ENCODE measurements around the gene RBKS. TPM values are rescaled to one million over a fixed set of nuclear protein-coding genes. Genes with fewer than 3 reads are reported as not detected.

Gene RBKS
- polyA plus RNA-seq, 1 of the 3 experiments (the other 2 are of a cell fraction): 7.4 TPM

DNA sequence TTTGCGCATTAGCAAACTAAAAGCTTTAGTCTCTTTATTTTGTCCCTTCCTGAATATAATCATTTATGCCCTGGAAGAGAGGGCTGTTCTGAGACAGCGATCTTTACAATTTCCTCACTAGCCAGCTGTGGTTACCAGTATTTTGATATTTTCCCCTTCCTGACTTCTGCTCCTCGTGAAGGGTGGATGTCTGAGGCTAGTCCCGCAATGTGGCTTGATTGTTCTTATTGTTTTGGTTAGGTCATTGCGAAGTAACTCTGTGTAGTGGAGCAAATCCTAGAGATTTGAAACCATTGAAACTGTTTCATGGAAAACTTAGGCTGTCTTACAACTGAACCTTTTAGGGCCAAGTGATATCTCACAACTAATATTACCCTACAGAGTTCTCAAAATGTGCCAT is 116.2 kb downstream of the RBKS start:
- Histone ChIP-seq H3K36me3 (replicated peaks in 1 of 2; ENCODE audit: control insufficient read depth in 1 of 2, insufficient read depth in 2 of 2, low read length in 1 of 2) (peaks cover 38 to 39% of the 10 kb centered on the region in 2 experiments), H3K9me2 (no peaks in the 10 kb centered on the region), H3K79me2 (ENCODE audit: insufficient read depth) (peaks cover 74% of the 10 kb centered on the region), H3K27ac (ENCODE audit: low read depth in 2 of 2, low read length in 1 of 2) (no peak overlapping the region), H3F3A (replicated peaks; ENCODE audit: insufficient read depth) (peaks cover 8% of the 10 kb centered on the region), H3K27me3 (ENCODE audit: insufficient read depth) (no peaks in the 10 kb centered on the region), H3K9me3 (no peaks in the 10 kb centered on the region), H3K4me2 (peak overlapping the region; percentile 79), H3K9ac (peak overlapping the region; percentile 80), H3K4me3 (ENCODE audit: low read depth in 2 of 2, low read length in 1 of 2) (peak overlapping the region in 1 of 2 experiments; percentile 78; a peak in 2 of 4 replicates), H3K4me1 (ENCODE audit: control insufficient read depth in 1 of 2, insufficient read depth in 2 of 2, low read depth in 1 of 2, low read length in 1 of 2) (peaks cover 0 to 22% of the 10 kb centered on the region in 2 experiments; a peak in 3 of 4 replicates), H2AFZ (ENCODE audit: low read depth) (no peak overlapping the region), H4K20me1 (ENCODE audit: insufficient read depth) (no peaks in the 10 kb centered on the region)
- 94% methylated on average over 5 of the region's 5 CpGs for WGBS (ENCODE audit: low lambda C conversion rate)
- no peak for DNase-seq
- ChIA-PET CTCF (interaction anchor here (1.0 to 4.4 kb wide), 4 partner anchors 20 to 576 kb away, joined by 3 to 23 read pairs (median 4); no protein-coding TSS in a partner anchor), POLR2A (interaction anchor here (0.7 kb wide), 1 partner anchor 582 kb away, joined by 3 read pairs; no protein-coding TSS in a partner anchor)
- no peak for TF ChIP-seq JUND (IDR thresholded peaks at IDR 0.05)
- TF ChIP-seq, protein P1, sequence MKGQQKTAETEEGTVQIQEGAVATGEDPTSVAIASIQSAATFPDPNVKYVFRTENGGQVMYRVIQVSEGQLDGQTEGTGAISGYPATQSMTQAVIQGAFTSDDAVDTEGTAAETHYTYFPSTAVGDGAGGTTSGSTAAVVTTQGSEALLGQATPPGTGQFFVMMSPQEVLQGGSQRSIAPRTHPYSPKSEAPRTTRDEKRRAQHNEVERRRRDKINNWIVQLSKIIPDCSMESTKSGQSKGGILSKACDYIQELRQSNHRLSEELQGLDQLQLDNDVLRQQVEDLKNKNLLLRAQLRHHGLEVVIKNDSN (IDR thresholded peaks at IDR 0.05; ENCODE audit: borderline replicate concordance, low read depth): no peak
- no peak for TF ChIP-seq FOSL2 (IDR thresholded peaks at IDR 0.05; ENCODE audit: borderline replicate concordance, low read depth)
- TF ChIP-seq, protein P2, sequence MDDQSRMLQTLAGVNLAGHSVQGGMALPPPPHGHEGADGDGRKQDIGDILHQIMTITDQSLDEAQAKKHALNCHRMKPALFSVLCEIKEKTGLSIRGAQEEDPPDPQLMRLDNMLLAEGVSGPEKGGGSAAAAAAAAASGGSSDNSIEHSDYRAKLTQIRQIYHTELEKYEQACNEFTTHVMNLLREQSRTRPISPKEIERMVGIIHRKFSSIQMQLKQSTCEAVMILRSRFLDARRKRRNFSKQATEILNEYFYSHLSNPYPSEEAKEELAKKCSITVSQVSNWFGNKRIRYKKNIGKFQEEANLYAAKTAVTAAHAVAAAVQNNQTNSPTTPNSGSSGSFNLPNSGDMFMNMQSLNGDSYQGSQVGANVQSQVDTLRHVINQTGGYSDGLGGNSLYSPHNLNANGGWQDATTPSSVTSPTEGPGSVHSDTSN (IDR thresholded peaks at IDR 0.05): no peak
- TF ChIP-seq CHD2 (IDR thresholded peaks at IDR 0.05; ENCODE audit: low read length, partially characterized antibody): no peak
- TF ChIP-seq, protein P3, sequence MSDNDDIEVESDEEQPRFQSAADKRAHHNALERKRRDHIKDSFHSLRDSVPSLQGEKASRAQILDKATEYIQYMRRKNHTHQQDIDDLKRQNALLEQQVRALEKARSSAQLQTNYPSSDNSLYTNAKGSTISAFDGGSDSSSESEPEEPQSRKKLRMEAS (IDR thresholded peaks at IDR 0.05; ENCODE audit: low read depth): no peak
- no peak for TF ChIP-seq RAD21 (IDR thresholded peaks at IDR 0.05; ENCODE audit: low read length)
- TF ChIP-seq MEF2A (IDR thresholded peaks at IDR 0.05; ENCODE audit: borderline replicate concordance, low read depth): no peak
- no peak for TF ChIP-seq SIN3A (IDR thresholded peaks at IDR 0.05; ENCODE audit: borderline replicate concordance, low read depth, low read length)
- TF ChIP-seq TCF12 (IDR thresholded peaks at IDR 0.05): no peak
- TF ChIP-seq YY1 (IDR thresholded peaks at IDR 0.05; ENCODE audit: low read depth): no peak
- no peak for TF ChIP-seq RCOR1 (IDR thresholded peaks at IDR 0.05; ENCODE audit: low read length)
- no peak for TF ChIP-seq SMC3 (IDR thresholded peaks at IDR 0.05; ENCODE audit: low read depth, low read length)
- TF ChIP-seq, protein P4, sequence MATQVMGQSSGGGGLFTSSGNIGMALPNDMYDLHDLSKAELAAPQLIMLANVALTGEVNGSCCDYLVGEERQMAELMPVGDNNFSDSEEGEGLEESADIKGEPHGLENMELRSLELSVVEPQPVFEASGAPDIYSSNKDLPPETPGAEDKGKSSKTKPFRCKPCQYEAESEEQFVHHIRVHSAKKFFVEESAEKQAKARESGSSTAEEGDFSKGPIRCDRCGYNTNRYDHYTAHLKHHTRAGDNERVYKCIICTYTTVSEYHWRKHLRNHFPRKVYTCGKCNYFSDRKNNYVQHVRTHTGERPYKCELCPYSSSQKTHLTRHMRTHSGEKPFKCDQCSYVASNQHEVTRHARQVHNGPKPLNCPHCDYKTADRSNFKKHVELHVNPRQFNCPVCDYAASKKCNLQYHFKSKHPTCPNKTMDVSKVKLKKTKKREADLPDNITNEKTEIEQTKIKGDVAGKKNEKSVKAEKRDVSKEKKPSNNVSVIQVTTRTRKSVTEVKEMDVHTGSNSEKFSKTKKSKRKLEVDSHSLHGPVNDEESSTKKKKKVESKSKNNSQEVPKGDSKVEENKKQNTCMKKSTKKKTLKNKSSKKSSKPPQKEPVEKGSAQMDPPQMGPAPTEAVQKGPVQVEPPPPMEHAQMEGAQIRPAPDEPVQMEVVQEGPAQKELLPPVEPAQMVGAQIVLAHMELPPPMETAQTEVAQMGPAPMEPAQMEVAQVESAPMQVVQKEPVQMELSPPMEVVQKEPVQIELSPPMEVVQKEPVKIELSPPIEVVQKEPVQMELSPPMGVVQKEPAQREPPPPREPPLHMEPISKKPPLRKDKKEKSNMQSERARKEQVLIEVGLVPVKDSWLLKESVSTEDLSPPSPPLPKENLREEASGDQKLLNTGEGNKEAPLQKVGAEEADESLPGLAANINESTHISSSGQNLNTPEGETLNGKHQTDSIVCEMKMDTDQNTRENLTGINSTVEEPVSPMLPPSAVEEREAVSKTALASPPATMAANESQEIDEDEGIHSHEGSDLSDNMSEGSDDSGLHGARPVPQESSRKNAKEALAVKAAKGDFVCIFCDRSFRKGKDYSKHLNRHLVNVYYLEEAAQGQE (IDR thresholded peaks at IDR 0.05; ENCODE audit: low read depth, low read length): no peak
- TF ChIP-seq FOXM1 (IDR thresholded peaks at IDR 0.05; ENCODE audit: low read depth): no peak
- TF ChIP-seq RFX5 (IDR thresholded peaks at IDR 0.05; ENCODE audit: low read length): no peak
- TF ChIP-seq NRF1 (IDR thresholded peaks at IDR 0.05; ENCODE audit: low read depth, low read length): no peak
- TF ChIP-seq GABPA (IDR thresholded peaks at IDR 0.05; ENCODE audit: low read depth): no peak

Measured in SK-N-SH (cell line).